OCI-LY3 (cell line): Measurements from ENCODE around the gene DGAT2.

Source experiments
- H2AFZ ChIP-seq: fragments of 200-600, 300-600 bp; shearing (Covaris generic); 2 replicates; pipeline ENCODE4 v1.6.0; 2014; ENCODE audit warnings: antibody characterized with exemption, low read depth, low read length
- H3K27ac ChIP-seq: fragments of 200-600, 300-600 bp; sonication (generic); 2 replicates; pipeline ENCODE4 v1.5.1; 2014; ENCODE audit warnings: mild to moderate bottlenecking, low read length, moderate library complexity, mixed read lengths
- H3K27me3 ChIP-seq: fragments of 200-600, 300-600 bp; sonication (generic); 2 replicates; pipeline ENCODE4 v1.6.1; 2014; ENCODE audit warnings: low read depth, low read length, mixed read lengths
- H3K36me3 ChIP-seq: fragments of 200-600, 300-600 bp; sonication (generic); replicated peaks from 2 replicates; pipeline ENCODE3; 2014; ENCODE audit warnings: low read depth, low read length, mixed read lengths
- H3K4me1 ChIP-seq: fragments of 300-600, 200-600 bp; sonication (generic); 2 replicates; pipeline ENCODE4 v1.6.1; 2014; ENCODE audit warnings: low read length, mixed read lengths
- H3K4me2 ChIP-seq: fragments of 200-600, 300-600 bp; sonication (generic); 2 replicates; pipeline ENCODE4 v1.6.1; 2014; ENCODE audit warnings: low read length, mixed read lengths
- H3K4me3 ChIP-seq: fragments of 300-600, 200-600 bp; sonication (generic); 2 replicates; pipeline ENCODE4 v1.5.1; 2014; ENCODE audit warnings: antibody characterized with exemption, mild to moderate bottlenecking, low read length, moderate library complexity
- H3K79me2 ChIP-seq: fragments of 300-600, 200-600 bp; shearing (Covaris generic); 2 replicates; pipeline ENCODE4 v1.6.1; 2014; ENCODE audit warnings: mild to moderate bottlenecking, low read length, mixed read lengths
- H3K9ac ChIP-seq: fragments of 300-600, 200-600 bp; shearing (Covaris generic); 2 replicates; pipeline ENCODE4 v1.6.0; 2014; ENCODE audit warnings: mild to moderate bottlenecking, low read length, moderate library complexity
- H3K9me3 ChIP-seq: fragments of 200-600, 300-600 bp; shearing (Covaris generic); 2 replicates; pipeline ENCODE4 v1.6.1; 2014; ENCODE audit warnings: low read length, mixed read lengths; ENCODE audit not compliant: insufficient read depth
- H4K20me1 ChIP-seq: fragments of 200-600, 300-600 bp; sonication (generic); 2 replicates; pipeline ENCODE4 v1.6.1; 2016; ENCODE audit warnings: low read length, mixed read lengths; ENCODE audit not compliant: insufficient read depth
- EZH2phosphoT487 ChIP-seq: fragments of 200-600 bp; shearing (Covaris generic); IDR thresholded peaks from 2 replicates; pipeline ENCODE4 v1.6.1; 2018; ENCODE audit warnings: antibody characterized with exemption, mixed run types, low read depth
- TF ChIP-seq, protein P1 (sequence below): fragments of 200-600, 300-600 bp; sonication (generic); IDR thresholded peaks from 2 replicates; pipeline ENCODE4 v1.5.1; 2014; ENCODE audit warnings: antibody characterized with exemption, low read length, low read depth

The DGAT2 gene

DNA sequence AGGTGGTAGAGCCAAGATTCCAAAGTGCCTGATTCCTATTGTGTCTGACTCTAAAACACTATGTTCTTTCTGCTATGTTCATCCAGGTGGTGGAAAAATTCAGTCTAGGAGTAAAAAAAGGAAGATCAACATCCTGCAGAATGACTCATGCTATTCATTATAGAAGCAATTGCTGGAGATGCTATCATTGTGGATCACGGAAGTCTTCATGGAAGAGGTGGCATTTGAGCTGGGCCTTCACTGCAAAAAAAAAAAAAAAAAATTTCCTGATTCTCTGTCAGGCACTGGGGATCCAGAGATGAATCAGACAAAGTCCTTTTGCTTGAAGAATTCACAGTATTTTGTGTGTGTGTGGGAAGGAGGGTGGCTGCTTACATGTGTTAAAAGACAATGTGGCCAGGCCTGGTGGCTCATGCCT lies 45.1 kb downstream of the DGAT2 start:
- peak overlapping the region; percentile 93 for H3K4me2 ChIP-seq
- peaks cover 11% of the 10 kb centered on the region for H3K36me3 ChIP-seq
- peak overlapping the region; percentile 94 for H3K27ac ChIP-seq
- H4K20me1 ChIP-seq, result peaks cover 22% of the 10 kb centered on the region; the same call in 1 of the 2 replicates
- no peak overlapping the region for H2AFZ ChIP-seq
- no peaks in the 10 kb centered on the region for H3K27me3 ChIP-seq
- peaks cover 73% of the 10 kb centered on the region for H3K4me1 ChIP-seq
- peak overlapping the region; percentile 99 for H3K9ac ChIP-seq
- H3K4me3 ChIP-seq, result peak overlapping the region; percentile 95
- peaks cover 61% of the 10 kb centered on the region for H3K79me2 ChIP-seq
- no peak for TF ChIP-seq EZH2phosphoT487
- TF ChIP-seq, protein P1, sequence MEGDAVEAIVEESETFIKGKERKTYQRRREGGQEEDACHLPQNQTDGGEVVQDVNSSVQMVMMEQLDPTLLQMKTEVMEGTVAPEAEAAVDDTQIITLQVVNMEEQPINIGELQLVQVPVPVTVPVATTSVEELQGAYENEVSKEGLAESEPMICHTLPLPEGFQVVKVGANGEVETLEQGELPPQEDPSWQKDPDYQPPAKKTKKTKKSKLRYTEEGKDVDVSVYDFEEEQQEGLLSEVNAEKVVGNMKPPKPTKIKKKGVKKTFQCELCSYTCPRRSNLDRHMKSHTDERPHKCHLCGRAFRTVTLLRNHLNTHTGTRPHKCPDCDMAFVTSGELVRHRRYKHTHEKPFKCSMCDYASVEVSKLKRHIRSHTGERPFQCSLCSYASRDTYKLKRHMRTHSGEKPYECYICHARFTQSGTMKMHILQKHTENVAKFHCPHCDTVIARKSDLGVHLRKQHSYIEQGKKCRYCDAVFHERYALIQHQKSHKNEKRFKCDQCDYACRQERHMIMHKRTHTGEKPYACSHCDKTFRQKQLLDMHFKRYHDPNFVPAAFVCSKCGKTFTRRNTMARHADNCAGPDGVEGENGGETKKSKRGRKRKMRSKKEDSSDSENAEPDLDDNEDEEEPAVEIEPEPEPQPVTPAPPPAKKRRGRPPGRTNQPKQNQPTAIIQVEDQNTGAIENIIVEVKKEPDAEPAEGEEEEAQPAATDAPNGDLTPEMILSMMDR, result no peak
- H3K9me3 ChIP-seq, result no peaks in the 10 kb centered on the region

DNA sequence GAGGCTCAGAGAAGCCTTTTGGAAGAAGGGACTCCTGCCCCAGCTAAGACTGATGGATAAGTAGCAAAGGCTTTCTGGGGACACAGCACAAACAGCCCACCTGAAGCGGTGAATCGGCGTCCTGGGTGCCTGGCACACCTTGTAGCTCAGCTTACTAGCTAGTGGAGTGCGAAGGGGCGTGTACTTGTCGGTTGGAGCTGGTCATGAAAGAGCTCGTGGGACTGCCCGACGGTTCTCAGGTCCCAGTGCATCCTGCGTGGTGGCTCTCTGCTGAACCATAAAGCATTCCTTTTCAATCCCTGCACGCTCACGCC lies 45.7 kb downstream of the DGAT2 start:
- H3K27ac ChIP-seq, result peak overlapping the region; percentile 94
- H3K4me1 ChIP-seq, result peaks cover 72% of the 10 kb centered on the region
- H2AFZ ChIP-seq, result peak overlapping the region; percentile 56; the same call in 1 of the 2 replicates

DNA sequence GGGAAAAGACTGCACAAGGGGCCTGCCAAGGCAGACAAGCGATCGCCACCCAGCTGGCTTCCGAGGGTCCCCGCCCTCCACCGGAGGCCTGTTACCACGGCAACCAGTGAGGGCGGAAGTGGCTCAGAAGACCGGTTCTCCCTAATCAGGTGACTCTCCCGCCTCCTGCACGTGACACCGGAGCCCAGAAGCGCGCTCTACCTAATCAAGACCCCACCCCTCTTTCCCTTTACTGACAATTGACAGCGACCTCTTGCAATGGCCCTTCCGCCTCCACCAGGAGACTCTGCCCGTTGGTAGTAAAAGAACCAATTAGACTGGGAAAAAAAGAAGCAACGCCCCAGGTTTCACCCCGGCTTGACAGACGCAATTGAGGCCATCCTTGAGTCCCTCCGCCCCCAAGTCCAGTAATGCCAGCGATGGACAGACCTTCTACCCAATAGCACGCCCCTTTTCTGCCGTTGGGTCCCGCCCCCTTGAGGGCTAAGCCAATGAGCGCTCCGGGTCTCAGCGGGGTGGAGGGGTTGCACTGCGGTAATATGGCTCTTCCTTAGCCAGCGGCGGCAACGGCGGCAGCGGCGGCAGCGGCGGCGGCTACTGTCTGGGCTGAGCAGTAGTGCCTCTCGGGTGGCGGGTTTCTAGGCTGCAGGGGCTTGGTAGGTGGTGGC lies 46.2 kb downstream of the DGAT2 start, which contains the start of gene UVRAG:
TSS of gene UVRAG (plus strand) at position 534 of the 668 bp plus-strand sequence. CDS start 198 bp downstream, outside the sequence.
- peak within 1 kb of the TSS; percentile 99 for H3K9ac ChIP-seq
- no peaks in the 10 kb centered on the region for H3K27me3 ChIP-seq
- H3K4me2 ChIP-seq, result peak within 1 kb of the TSS; percentile 97
- no peaks in the 10 kb centered on the region for H3K9me3 ChIP-seq
- peaks cover 11% of the 10 kb centered on the region for H3K36me3 ChIP-seq
- peaks cover 73% of the 10 kb centered on the region for H3K79me2 ChIP-seq
- peaks cover 67% of the 10 kb centered on the region for H3K4me1 ChIP-seq
- H3K4me3 ChIP-seq, result peak within 1 kb of the TSS; percentile 95
- H2AFZ ChIP-seq, result peak within 1 kb of the TSS; percentile 56; the same call in 1 of the 2 replicates
- H4K20me1 ChIP-seq, result peaks cover 28% of the 10 kb centered on the region; the same call in 1 of the 2 replicates
- H3K27ac ChIP-seq, result peak within 1 kb of the TSS; percentile 94
- TF ChIP-seq, protein P1, result no peak
- TF ChIP-seq EZH2phosphoT487, result no peak

More for the DNA sequence above, 45.7 kb downstream of the DGAT2 start:
- Histone ChIP-seq H3K9me3 (no peaks in the 10 kb centered on the region), H3K9ac (peak overlapping the region; percentile 99), H3K4me2 (peak overlapping the region; percentile 93), H4K20me1 (peaks cover 28% of the 10 kb centered on the region; the same call in 1 of the 2 replicates), H3K79me2 (peaks cover 68% of the 10 kb centered on the region), H3K27me3 (no peaks in the 10 kb centered on the region), H3K36me3 (peaks cover 11% of the 10 kb centered on the region), H3K4me3 (peak overlapping the region; percentile 95)
- TF ChIP-seq, protein P1, result no peak
- TF ChIP-seq EZH2phosphoT487, result no peak

DNA sequence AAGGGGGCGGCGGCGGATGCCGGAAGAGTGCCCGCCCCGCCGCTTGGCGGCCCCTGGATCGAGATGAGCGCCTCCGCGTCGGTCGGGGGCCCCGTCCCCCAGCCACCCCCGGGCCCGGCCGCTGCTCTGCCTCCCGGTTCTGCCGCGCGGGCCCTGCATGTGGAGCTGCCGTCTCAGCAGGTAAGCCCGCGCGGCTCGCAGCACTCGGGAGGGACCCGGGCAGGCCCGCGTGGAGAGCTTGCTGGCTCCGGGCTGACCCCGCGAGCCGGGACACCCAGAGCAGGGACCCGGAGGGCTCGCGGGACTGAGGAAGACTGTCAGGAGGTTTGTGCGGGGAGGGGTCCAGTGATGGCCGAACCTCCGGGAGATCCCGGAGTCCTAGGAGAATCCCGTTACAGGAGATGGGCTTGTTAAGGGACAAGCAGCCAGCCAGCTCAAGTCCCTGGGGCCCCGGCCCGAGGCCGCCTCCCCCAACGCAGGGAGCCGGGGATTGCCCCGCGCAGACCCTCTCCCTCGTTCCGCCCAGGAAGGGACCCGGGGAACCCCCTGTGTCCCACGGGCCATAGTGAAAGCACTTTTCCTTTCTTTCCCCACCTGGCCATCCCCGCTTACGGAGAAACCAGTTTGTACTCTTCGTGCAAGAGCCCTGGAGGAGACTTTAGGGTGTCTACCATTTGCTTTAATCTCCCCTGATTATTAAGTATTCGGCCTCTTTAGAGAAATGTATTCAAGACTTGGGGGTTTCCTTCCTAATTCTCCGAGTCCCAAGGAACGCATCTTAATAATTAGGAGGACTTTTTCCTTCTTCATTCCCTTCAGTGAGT lies 47.0 kb downstream of the DGAT2 start:
- TF ChIP-seq, protein P1, result no peak
- TF ChIP-seq EZH2phosphoT487, result no peak
- H3K4me2 ChIP-seq, result peak overlapping the region; percentile 97
- peaks cover 28% of the 10 kb centered on the region; the same call in 1 of the 2 replicates for H4K20me1 ChIP-seq
- H3K9me3 ChIP-seq, result no peaks in the 10 kb centered on the region
- H2AFZ ChIP-seq, result no peak overlapping the region; the same call in 1 of the 2 replicates
- no peaks in the 10 kb centered on the region for H3K27me3 ChIP-seq
- H3K9ac ChIP-seq, result peak overlapping the region; percentile 99
- H3K27ac ChIP-seq, result peak overlapping the region; percentile 94
- H3K79me2 ChIP-seq, result peaks cover 76% of the 10 kb centered on the region
- H3K36me3 ChIP-seq, result peaks cover 11% of the 10 kb centered on the region
- peak overlapping the region; percentile 95 for H3K4me3 ChIP-seq
- peaks cover 59% of the 10 kb centered on the region for H3K4me1 ChIP-seq
